Right ventricle myocardium superior (tissue), 1 donor: ENCODE data around the gene KCNIP1. TPM values are rescaled to one million over a fixed set of nuclear protein-coding genes. Genes with fewer than 3 reads are reported as not detected.

Experiments
- ATAC-seq: fragments of 200-7000 bp; cut with Tn5 transposase; one replicate; pipeline ENCODE4 v1.9.1; 2020; ENCODE audit warnings: mild to moderate bottlenecking; ENCODE audit not compliant: poor library complexity
- DNase-seq: peaks from one replicate; pipeline ENCODE4 v3.0.0-alpha.2; 2020
- intact Hi-C: fragments of 100-400 bp; cut with DNase I; formaldehyde crosslinking; loops from one replicate; pipeline ENCODE4 v1.11.2; 2022
- total RNA-seq: library from RNA; stranded (reverse); fragmentation: NEBNext Ultra II Directional; extraction: Animal tissue kit (Norgen Biotek cat#: 25700); gene quantifications from one replicate; pipeline ENCODE4 v1.2.1, GENCODE V29; 2021
- donor health status: DM: no; HTN: yes; CAD: no; lungs with severe emphysema.

Gene KCNIP1
- total RNA-seq, 1 donor from 2014 or later = not detected

DNA sequence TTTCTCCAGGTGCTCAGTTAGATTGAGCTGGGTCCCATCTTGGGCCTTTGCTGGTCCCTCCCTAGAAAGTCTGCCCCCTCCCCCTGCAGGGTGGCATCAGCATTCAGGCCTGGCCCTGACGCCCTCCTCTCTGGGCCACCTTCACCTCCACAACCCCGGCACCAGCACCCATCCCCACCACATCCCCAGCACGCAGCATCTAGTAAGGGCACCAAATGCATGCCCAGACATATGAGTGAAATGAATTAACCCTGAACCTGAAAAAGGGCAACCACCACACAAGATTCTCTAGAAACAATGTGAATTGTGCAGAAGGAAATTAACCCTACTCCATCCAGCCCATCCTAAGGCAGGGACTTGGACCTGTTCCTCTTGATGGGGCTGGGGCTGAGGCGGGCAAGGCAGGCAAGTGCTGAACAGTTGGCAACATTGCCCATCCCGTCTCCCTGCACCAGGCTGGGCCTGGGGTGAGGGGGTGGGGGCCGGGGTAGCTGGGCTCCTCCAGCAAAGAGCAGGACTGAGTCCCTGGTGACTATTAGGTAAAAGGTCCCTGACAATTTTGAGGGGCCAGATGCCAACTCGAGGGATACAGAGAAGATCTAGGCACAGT lies 125.9 kb downstream of the KCNIP1 start:
- ATAC-seq (no peak), DNase-seq (no peak)
- intact Hi-C loops = no loop called here

DNA sequence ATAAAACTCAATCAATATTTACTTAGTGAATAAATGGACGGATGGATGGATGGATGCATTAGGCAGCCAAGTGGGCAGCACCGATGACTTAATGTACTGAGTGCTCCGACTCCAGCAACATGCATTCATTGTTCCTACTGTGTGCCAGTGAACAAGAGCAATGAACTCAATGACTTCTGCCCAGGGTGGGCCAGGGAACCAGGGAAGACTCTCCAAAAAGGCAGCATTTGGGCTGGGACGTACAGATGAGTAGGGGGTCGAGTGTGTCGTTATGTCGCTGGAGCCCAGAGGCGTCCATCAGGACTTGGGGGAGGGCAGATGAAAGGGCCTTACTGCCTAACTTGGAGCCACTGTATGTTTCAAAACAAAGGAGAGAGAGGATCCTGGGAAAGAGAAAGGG lies 126.4 kb downstream of the KCNIP1 start:
- intact Hi-C loops = no loop called here
- DNase-seq = no peak

DNA sequence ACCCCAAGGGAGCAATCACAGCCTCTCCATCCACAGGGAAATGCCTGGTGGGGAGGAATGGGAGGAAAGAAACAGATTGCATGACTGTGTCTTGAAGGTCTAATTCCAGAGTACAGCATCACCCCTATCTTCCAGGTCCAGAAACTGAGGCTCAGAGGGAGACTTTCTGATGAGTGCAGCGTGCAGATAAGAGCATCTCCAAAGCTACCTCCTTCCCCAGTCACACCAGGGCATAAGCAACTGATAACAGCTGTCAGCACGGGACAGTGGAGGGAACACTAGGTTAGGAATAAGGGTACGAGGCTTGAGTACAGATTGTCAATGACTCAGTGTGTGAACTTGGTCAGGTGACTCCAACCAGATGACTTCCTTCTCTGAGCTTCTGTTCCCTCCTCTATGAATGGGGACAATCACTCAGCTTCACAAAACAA lies 126.9 kb downstream of the KCNIP1 start:
- ATAC-seq (no peak), DNase-seq (no peak)
- intact Hi-C loops = no loop called here

More for the DNA sequence above, 126.4 kb downstream of the KCNIP1 start:
- no peak for ATAC-seq

DNA sequence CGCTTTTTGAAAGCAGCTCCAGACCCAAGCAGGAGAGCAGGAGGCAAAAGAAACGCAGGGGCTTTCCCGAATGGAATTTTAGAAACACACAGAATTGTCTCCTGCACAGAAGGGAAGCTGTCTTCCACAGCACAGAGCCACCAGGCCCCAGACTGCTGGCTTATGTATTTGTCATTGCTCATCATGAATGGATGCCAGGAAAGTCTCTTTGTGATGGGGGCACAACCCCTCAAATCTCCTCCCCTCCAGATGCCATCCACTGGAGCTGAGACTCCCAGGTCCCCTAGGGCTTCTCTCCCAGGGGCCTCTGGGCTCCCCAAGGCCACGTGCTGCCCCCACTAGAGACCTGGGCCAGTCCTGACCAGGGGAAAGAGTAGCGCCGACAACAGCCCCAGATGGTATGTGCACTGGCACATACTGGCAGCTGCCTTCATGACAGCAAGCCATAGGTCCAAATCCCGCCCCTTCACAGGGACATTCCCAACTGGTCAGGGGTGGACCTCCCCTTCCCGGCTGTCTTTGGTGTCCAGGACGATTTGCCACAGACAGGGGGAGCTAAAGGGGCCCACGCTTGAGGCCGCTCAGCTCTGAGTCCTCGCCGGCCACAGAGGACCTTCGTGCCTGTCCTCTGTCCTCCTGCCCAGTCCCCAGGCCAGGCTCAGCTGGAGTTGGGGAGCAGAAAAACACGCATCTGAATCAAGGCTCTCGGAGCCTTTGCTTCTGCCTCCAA lies 127.8 kb downstream of the KCNIP1 start:
- DNase-seq (no peak), ATAC-seq (peak; percentile 19)
- intact Hi-C loops = loop anchor here (2.0 kb wide), 1 partner anchor 197 kb away; no protein-coding TSS in a partner anchor

DNA sequence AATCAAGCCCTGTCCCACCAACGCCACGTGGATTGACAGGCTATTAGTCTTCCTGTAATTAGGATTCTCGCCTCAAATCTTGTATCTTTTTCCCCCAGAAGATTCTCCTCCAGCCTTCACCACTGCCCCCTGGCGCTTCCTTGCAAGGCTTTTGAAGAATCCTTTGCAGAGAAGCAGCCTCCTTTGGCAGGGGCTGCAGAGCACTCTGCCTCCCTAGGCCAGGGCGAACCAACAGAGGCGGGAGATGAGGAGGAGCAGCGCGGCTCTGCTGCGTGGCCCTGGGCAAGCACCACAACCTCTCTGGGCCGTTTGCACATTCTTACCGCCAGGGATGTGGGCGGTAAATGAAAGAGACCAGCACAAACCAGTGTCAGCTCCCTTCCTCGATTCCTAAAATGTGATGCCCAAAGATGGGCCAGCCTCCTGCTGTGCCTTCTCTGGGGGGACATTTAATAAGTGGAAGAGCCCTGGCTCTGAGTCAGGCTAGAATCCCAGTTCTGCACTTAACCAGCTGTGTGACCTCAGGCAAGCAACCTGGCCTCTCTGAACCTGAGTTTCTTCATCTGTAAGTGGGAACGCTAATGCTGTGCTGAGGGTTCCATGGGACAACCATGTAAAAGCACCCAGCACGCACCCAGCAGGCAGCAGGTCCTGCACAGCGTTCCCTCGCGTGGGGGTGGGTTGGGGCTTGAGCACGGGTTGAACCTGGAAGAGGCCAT lies 128.6 kb downstream of the KCNIP1 start:
- intact Hi-C loops = loop anchor here (2.0 kb wide), 1 partner anchor 198 kb away; no protein-coding TSS in a partner anchor
- ATAC-seq = no peak
- no peak for DNase-seq

DNA sequence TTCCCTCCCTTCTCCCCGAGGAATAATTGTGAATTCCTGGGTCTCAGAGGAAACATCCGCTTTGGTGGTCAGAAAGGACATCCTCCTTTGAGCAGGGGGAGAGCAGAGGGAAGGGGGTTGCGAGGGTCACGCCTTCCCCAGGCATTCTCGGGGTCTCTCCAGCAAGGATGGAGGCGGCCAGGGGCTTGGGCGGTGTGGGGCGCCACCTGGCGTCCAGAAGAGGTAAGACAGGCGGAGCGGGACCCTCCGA lies 129.1 kb downstream of the KCNIP1 start:
- ATAC-seq (peak; percentile 83), DNase-seq (peak; percentile 77)
- intact Hi-C loops = loop anchor here (2.0 kb wide), 1 partner anchor 198 kb away; no protein-coding TSS in a partner anchor

DNA sequence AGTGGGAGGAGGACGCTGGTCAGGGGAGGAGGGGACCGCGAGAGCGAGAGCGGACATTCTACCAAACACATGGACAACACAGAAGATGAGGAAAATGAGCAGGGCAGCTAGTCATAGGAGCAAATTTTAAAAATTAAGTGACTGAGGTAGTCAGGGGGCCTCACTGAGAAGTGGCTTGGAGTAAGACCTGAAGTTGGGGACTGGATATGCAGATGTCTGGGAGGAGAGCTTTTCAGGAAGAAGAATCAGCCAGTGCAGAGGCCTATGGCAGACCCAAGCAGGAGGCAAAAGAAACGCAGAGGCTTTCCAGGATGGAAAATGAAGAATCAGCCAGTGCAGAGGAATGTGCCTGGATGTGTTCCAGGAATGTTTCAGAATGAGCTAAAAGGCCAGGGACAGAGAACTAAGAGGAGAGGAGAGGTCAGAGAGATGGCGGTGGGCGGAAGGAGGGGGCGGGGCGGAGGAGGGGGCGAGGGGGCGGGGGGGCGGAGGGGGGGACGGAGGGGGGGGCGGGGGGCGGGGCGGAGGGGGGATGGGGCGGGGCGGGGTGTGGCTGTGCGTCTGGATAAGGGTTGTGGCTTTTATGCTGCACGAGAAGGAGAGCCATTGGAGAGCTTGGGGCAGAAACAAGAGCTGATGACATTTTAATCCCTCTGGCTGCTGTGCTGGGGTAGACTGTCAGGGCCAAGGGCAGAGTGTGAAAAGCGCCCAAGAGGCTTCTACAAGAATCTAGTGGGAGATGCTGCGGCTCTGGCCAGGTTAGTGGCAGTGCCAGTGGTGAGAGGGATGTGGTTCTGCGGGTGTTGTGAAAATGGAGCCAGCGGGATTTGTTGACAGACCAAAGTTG lies 129.6 kb downstream of the KCNIP1 start:
- ATAC-seq = peak; percentile 78
- intact Hi-C loops = loop anchor here (2.0 kb wide), 1 partner anchor 199 kb away; no protein-coding TSS in a partner anchor

DNA sequence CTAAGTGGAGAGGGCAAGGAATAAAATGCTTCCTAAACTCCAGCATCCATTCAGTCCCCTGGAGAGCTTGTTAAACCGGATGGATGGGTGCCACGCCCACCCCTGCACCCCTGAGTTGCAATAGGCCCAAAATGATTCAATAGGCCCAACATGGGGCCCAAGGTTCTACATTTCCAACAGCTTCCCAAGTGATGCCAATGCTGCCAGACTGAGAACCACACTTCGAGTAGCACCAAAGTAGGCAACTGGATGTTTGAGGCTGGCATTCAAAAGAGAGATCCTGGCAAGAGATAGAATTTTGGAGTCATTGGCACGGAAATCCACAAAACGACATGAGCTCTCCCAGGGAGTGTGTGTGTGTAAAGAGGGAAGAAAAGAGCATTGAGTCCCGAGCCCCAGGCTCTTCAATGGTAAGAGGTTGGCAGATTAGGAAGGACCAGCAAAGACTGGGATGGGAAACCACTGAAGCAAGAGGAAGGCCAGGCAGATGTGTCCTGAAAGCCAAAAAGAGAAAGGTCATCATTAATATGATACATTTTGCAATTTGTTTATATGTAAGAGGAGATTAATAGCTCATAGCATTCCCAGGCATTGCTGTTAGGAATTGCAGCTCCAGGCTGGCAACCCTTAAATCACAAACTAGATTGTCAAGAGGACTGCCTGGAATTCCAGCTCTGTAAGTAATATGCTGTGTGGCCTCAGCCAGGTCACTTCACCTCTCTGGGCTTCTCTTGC lies 130.6 kb downstream of the KCNIP1 start:
- ATAC-seq (no peak), DNase-seq (no peak)
- intact Hi-C loops = no loop called here

More for the DNA sequence above, 129.6 kb downstream of the KCNIP1 start:
- no peak for DNase-seq

DNA sequence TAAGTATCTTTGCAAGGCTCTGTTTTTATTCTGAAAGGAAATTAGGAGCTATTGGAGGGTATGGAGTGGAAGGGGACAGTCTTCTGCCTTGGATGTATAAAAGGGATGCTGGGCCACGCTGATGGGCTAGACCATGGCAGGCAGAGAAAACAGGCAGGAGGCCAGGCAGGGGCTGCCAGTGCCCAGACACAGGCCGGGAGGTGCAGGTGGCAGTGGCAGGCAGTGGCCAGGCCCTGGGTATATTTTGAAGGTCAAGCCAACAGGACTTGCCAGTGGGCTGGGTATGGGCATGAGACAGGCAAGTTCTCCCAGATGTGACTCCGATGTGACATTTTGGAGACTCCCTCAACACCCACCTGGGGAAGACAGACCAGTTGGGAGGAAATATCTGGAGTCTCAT lies 131.9 kb downstream of the KCNIP1 start:
- intact Hi-C loops = loop anchor here (5.0 kb wide), 1 partner anchor 157 kb away; no protein-coding TSS in a partner anchor
- no peak for DNase-seq
- no peak for ATAC-seq

DNA sequence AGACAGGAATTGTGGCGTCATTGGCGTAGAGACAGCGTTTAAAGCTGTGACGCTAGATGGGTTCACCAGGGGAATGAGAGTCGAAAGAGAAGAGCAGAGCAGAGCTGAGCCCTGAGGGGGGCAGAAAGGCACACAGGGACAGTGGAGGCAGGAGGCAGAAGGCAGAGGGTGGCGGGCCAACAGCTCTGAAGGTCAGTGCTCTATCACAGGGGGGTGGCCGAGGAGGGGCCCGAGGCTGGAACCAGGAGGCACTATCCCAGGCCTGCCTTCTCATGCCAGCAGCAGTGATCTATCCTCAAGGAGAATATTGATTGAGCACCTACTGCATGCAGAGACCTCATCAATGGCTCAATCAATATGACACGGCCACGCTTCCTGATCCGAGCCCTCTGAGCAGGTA lies 132.4 kb downstream of the KCNIP1 start:
- DNase-seq = no peak
- intact Hi-C loops = loop anchor here (5.0 kb wide), 1 partner anchor 156 kb away; no protein-coding TSS in a partner anchor

DNA sequence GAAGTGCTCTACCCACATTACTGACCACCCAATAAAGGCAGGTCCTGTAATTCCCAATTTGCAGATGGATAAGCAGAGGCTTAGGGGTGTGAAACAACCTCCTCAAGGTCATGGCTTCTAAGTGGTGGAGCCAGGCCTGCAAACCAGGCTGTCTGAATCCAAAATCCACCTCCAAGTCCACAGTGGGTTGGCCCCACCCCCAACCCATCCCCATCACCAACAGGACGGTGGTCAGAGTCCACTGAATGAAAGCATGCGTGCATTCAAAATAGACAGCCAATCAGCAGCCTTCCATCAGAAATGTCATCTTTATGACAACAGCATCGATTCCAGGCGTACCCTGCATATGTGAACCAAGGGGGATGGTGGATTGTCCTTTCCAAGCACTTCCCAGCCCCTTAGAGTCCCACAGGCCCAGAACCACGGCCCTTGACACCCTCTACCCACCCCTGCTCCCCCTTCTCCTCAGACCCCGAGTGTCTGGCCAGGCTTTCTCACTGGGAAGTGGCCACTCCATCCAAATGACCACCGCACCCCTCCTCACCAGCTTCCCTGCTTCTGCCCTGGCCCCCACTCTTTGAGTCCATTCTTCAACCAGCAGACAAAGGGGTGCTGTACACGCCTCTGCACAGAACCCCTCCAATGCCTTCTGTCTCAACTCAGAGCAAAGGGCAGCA lies 133.1 kb downstream of the KCNIP1 start:
- DNase-seq = no peak
- intact Hi-C loops = loop anchor here (5.0 kb wide), 1 partner anchor 155 kb away; no protein-coding TSS in a partner anchor
- ATAC-seq = no peak

More for the DNA sequence above, 132.4 kb downstream of the KCNIP1 start:
- ATAC-seq = no peak

DNA sequence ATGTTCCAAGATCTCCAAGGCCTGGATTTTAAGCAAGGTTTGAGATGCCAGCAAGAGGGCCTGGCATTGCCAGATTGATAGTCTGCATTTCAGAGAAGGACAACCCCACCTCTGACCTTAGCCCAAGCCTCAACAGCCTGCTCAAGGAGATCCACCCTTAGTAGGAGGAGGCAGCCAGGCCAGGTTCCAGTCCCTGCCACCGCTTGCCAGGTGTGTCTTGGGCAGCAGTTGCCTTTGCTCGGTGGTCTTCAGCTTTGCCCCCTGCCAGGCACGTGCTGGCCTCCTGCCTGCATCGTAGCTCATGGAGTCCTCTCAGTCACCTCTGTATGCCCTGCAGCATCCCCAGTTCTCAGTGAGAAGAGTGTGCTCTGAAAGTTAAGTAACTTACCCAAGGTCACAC lies 134.2 kb downstream of the KCNIP1 start:
- no peak for DNase-seq
- intact Hi-C loops = loop anchor here (5.0 kb wide), 1 partner anchor 154 kb away; no protein-coding TSS in a partner anchor
- no peak for ATAC-seq

DNA sequence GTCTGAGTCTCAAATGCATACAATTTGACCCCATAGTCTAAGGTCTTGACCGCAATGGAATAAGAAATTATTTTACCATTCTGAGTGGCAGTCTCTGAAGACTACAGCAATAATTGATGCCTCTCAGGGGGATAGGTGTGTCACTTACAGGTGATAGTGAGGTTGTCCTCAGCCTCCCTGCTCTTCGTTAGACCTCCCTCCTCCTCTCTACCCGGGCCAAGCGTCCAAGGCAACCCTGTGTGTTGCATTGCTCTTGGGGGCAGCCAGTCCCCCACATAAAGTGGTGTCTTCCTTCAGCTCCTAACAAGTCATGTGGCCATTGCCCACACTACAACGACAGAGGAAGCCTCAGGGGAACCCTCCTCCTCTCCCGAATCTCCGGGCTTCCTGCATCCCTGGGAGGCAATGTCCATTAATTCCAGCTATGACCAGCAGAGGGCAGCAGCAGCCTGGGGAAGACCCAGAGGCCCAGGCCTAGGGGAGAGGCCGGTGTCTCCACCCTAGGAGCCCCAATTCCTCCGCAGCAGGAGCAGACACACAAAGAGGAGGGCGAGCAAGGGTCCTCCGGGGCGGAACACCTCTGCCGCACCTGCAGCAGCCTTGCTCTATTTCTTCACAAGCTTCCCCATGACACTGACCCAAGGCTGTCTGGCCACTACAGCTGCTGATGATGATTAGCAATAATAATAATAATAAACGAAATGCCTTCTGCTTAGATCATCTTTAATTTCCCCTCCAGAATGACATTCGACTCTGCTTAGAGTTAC lies 134.8 kb downstream of the KCNIP1 start:
- intact Hi-C loops = loop anchor here (5.0 kb wide), 1 partner anchor 154 kb away; no protein-coding TSS in a partner anchor
- ATAC-seq (peak; percentile 79), DNase-seq (peak; percentile 72)

DNA sequence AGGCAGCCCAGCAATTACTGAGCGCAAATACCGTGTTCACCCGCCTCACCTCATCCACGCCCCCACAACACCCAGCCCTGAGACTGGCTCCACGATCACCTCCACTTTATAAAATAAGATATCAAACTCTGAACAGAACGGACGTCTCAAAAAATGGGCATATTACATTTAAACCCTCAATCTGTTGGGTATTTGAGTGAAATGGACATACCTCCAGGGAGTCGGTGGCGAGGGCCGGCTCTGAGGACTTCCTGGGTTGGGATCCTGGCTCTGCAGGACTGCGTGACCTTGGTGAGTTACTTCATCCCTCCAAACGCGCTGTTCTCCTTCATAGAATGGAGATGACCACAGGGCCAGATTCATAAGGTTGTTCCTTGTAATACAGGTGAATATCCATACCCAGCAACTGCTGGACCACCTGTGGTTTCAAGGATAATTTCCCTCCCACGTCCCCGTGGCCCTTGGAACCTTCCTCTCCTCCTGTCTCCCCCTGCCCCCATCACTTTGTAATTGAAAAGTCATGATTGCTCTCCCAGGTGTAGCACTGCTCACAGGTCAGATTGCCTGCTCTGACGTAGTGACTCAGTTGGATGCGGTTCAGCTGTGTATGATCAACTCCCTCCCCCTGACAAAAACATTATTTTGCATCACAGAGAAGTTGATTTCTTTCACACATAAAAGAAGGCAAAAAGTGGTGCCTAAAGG lies 135.6 kb downstream of the KCNIP1 start:
- ATAC-seq (no peak), DNase-seq (no peak)
- intact Hi-C loops = loop anchor here (5.0 kb wide), 1 partner anchor 153 kb away; no protein-coding TSS in a partner anchor

DNA sequence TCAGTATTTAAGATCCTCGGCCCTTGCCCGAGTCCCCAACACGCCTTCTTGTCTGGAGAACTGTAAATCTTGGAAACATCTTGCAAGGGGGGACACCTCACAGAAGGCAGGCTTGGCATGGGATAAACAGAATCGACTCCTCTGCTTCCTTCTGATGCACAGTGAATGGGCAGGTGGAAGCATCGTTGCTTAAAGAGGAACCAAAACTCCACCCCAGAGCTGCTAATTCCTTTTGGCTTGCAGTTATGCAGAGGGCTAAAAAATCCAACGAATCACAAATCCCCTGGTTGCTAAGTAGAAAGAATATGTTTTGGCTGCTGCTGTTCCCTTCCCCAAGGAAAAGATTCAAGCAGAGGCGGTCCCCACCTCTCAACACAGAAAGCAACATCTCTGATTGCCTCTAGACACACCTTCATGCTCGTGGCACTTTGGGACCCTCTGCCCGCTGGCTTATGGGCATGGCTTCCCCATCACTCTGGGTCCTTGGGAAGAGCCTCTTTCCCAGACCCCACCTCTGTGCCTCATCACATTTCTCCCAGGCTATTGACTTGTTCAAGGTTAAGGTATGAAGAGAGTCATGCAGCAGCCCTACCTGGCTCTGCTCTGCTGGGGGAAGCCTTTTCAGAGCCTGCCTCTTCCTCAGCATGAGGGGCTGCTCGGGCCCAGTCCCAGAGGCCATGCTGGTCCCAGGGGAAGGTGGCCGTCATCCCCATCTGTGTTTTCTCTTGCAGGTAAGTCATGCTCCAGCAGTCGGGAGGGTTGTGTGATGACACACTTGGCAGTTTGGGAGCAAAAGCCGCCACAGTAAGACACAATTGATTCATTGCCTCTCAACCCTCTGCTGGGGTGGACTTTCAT lies 137.1 kb downstream of the KCNIP1 start:
- intact Hi-C loops = no loop called here
- ATAC-seq (no peak), DNase-seq (no peak)
